GM19025 (cell line): ENCODE data around the gene ABCG4.

Experiments
- ATAC-seq: cut with Tn5 transposase; IDR thresholded peaks from one replicate; pipeline ENCODE4 v1.9.1; 2021; ENCODE audit warnings: mild to moderate bottlenecking, low read depth, moderate library complexity; ENCODE audit not compliant: unreplicated experiment

Gene ABCG4

DNA sequence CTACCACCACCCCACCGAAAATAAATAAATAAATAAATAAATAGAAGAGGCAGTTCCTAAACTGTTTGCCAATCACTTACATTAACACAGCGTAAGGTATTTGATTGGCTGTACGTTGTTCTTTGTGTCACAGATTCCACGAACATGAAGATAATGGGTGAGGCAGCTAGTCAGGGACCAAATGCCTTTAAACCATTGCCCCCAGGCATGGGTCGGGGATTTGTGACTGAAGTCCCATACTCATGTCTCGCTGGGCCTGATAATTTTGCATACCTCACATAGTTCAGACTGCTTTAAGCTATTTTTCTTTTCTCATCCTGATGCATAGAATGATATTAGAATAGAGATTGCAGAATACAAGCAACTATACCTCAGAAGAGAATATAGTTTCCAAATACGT, 53.7 kb downstream of the ABCG4 start:
- ATAC-seq, result no peak

DNA sequence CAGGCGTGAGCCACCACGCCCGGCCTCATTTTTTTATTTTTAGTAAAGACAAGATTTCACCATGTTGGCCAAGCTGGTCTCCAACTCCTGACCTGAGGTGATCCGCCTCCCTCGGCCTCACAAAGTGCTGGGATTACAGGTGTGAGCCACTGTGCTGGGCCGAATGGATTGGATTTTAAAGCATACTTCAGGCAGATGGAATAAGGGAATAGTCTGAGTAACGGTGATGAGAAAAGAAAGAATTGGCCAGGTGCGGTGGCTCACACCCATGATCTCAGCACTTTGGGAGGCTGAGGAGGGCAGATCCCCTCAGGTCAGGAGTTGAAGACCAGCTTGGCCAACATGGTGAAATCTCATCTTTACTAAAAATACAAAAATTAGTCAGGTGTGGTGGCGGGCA, 55.2 kb downstream of the ABCG4 start:
- no peak for ATAC-seq

GRCh38 chr11:119205080-119205479, 56.2 kb downstream of the ABCG4 start:
- no peak for ATAC-seq

GRCh38 chr11:119205574-119206510, 57.0 kb downstream of the ABCG4 start, which contains the start of gene CBL:
Gene CBL (plus strand): TSS chr11:119206339. CDS start chr11:119206418, 79 bp downstream.
- peak; percentile 84 for ATAC-seq

DNA sequence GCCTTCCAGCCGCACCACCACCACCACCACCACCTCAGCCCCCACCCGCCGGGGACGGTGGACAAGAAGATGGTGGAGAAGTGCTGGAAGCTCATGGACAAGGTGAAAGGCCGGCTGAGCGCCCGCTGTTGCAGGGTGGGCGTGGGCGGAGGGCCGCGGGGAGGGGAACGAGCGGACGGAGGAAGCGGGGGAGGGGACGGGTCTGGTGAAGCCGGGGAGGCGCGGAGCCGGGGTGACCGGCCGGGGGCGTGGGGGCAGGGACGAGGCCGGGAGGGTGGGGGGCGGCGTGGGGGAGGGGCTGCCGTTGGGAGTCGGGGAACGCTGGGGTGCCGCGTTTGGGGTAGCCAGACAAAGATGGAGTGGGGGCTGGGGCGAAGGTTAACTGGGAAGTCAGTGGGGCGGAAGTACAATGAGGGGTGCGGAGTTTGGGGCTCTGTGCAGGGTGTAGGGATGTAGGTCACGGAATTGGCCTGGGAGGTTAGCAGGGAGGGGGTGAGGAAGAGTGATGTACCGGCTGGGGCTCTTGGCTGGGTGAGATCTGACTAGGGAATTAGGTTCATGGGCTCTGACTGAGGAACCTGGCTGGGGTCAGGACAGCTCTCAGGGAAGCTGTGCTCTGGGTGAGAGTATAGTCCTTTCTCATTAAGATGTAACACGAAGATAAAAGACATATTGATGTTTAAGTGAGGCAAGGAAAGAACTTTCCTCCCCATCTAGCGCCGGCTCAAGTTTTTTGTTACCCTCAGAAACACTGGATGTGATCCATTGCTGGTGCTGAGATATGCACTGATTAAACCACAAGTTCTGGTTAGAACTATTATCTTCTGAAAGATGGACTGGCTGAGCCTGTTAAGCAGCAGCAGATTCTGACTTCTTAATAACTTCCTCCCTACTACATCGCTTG, 57.9 kb downstream of the ABCG4 start:
- ATAC-seq, result peak; percentile 9

DNA sequence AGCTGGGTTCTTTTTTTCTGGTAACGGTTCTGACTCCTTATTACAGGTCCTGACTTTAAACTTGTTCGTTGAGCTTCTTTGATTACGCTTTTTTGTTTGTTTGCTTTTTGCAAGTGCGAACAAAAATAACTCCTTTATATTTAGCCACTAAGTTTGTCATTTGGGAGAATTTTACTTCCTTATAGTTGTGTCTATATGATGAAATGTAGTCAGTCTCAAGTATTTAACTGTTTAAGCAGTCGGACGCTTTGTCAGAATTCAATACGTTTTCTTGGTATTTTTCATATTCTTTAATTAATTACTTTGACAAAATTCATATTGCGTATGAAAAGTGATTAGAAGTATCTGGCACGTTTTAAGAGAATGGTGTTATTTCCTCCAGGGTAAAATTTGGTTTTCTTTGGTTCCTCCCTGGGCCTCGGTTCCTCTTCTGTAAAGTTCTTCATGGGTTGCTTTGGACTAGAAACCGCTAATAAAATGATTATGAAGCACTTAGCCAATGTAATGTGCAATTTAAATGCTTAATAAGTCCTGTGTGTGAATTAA, 58.6 kb downstream of the ABCG4 start:
- no peak for ATAC-seq

DNA sequence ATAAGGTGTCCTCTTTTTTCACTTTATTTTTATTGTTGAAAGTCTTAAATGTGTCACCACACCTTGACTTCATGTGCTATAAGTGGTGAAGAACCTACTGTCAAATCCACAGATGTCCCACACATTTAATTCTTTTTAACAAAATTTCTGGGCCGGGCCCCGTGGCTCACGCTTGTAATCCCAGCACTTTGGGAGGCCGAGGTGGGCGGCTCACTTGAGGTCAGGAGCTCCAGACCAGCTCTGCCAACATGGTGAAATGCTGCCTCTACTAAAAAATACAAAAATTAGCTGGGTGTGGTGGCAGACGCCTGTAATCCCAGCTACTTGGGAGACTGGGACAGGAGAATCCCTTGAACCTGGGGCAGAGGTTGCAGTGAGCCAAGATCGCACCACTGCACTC, 60.3 kb downstream of the ABCG4 start:
- no peak for ATAC-seq

DNA sequence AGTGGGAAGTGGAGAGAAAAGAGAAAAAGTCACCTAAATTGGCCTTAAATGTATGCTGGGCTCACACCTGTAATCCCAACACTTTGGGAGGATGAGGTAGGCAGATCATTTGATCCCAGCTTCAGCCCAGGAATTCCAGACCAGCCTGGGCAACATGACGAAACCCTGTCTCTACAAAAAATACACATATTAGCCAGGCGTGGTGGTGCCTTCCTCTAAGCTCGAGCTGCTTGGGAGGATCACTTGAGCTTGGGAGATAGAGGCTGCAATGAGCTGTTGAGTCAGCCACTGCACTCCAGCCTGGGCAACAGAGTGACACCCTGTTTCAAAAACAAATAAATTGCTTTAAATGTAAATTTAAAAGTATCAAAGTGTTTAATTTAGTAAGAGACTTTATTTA, 61.2 kb downstream of the ABCG4 start:
- ATAC-seq, result no peak
